Measurements from ENCODE around the gene CRY2.

- TF ChIP-seq CTCF (IDR thresholded peaks at IDR 0.05; ENCODE audit: low read depth, low read length, poor library complexity, severe bottlenecking) (no peak), EZH2phosphoT487 (IDR thresholded peaks at IDR 0.05; ENCODE audit: borderline replicate concordance, low read length) (no peak)
These were observed 82.9 kb downstream of the CRY2 start for GRCh38 chr11:45930031-45930794.
